Gastrocnemius medialis (tissue), 4 donors: Measurements from ENCODE around the gene CLEC4C. TPM values are rescaled to one million over a fixed set of nuclear protein-coding genes. Genes with fewer than 3 reads are reported as not detected.
"Not testable (repeated sequence)": the region's sequence is repeated elsewhere in the genome, so short reads cannot be mapped to it uniquely, and the experiment has no call there.

Source experiments
- ATAC-seq, 2 donors: fragments of 150-250 bp; one replicate each; pipeline ENCODE4 v1.9.1; 2016
- DNase-seq, 2 donors: peaks; one replicate each; pipeline ENCODE4 v3.0.0-alpha.2; 2019
- H3K27ac ChIP-seq, 4 donors: fragments of 200-600 bp; sonication (generic); 1 replicate in 1 of 4; 2 replicates in 3 of 4; pipeline ENCODE4 v1.5.1; 2016 to 2018; ENCODE audit warnings: mild to moderate bottlenecking in 2 of 4, moderate library complexity in 1 of 4
- H3K27me3 ChIP-seq, 3 donors: fragments of 200-600 bp; sonication (generic) in 2 of 3; 1 replicate in 1 of 3; 2 replicates in 2 of 3; pipeline versions ENCODE4 v1.5.1 to v1.6.0; 2016 to 2019; ENCODE audit warnings: mild to moderate bottlenecking in 1 of 3, moderate library complexity in 1 of 3
- H3K36me3 ChIP-seq, 2 donors: fragments of 200-600 bp; sonication (generic) in 1 of 2; one replicate each; pipeline ENCODE4 v1.5.1; 2017 to 2018
- H3K4me1 ChIP-seq, 2 donors: fragments of 200-600 bp; sonication (generic) in 1 of 2; one replicate each; pipeline ENCODE4 v1.5.1; 2016 to 2017; ENCODE audit warnings: mild to moderate bottlenecking in 2 of 2
- H3K4me3 ChIP-seq, 4 donors: fragments of 200-600 bp; sonication (generic) in 3 of 4; 1 replicate in 1 of 4; 2 replicates in 3 of 4; pipeline ENCODE4 v1.5.1; 2016 to 2019; ENCODE audit warnings: mild to moderate bottlenecking in 2 of 4
- H3K9me3 ChIP-seq, 3 donors: fragments of 200-600 bp; sonication (generic) in 2 of 3; 1 replicate in 1 of 3; 2 replicates in 2 of 3; pipeline ENCODE4 v1.5.1; 2016 to 2019
- POLR2A ChIP-seq, 2 donors: fragments of 450-650 bp; IDR thresholded peaks; one replicate each; pipeline ENCODE4 v1.6.1; 2017; ENCODE audit warnings: antibody characterized with exemption in 2 of 2, mild to moderate bottlenecking in 2 of 2, moderate library complexity in 2 of 2
- in situ Hi-C, 4 donors: fragments of 200-750 bp; cut with MboI; loops; one replicate each; pipeline versions ENCODE4 v1.15.0 to v1.8.0; 2017; ENCODE audit warnings: low sequenced_read_pairs in 4 of 4
- intact Hi-C: fragments of 100-400 bp; cut with DNase I; formaldehyde crosslinking; loops from one replicate; pipeline ENCODE4 v1.15.1; 2023; ENCODE audit warnings: low total_unique reads
- total RNA-seq, 4 donors: library from RNA; depleted of rRNA; stranded (reverse); fragments of >200 nt; gene quantifications; one replicate each; pipeline versions ENCODE4 v1.1.0 to v1.2.3, GENCODE V29; 2016
- TF ChIP-seq, protein P1 (sequence below), 5 experiments: fragments of 450-650 bp in 3 of 5; fragments of 200-600 bp in 2 of 5; sonication (generic) in 2 of 5; IDR thresholded peaks in 4 of 5; conservative IDR thresholded peaks in 1 of 5; 1 replicate in 4 of 5; 2 replicates in 1 of 5; pipeline ENCODE4 v1.5.1; 2016 to 2019; ENCODE audit warnings: antibody characterized with exemption in 5 of 5, mild to moderate bottlenecking in 3 of 5, moderate library complexity in 3 of 5

Gene CLEC4C
- total RNA-seq, 4 donors from 2014 or later = not detected

DNA sequence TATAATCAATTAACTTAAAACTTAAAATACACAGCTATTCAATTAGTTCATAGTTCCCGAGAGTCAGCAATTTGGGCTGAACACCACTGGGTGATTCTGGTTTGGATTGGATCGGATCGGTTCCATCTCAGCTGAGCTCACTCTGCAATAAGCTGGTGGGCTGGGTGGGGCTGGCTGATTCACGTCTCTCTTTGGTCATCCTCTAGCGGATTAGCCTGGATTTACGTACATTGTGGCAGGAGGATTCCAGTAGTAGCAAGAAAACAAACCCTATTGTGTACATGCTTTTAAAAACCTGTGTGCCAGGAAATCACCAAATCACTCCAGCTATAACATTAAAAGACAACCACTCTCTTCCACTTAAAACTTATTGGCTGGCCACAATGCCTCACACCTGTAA is 3.2 kb upstream of the CLEC4C start:
- H3K4me3 ChIP-seq = no peak overlapping the region
- no peaks in the 10 kb centered on the region for H3K36me3 ChIP-seq
- ATAC-seq = no peak
- intact Hi-C loops (no loop called here), in situ Hi-C loops (no loop called here)
- no peak for DNase-seq
- TF ChIP-seq, protein P1, sequence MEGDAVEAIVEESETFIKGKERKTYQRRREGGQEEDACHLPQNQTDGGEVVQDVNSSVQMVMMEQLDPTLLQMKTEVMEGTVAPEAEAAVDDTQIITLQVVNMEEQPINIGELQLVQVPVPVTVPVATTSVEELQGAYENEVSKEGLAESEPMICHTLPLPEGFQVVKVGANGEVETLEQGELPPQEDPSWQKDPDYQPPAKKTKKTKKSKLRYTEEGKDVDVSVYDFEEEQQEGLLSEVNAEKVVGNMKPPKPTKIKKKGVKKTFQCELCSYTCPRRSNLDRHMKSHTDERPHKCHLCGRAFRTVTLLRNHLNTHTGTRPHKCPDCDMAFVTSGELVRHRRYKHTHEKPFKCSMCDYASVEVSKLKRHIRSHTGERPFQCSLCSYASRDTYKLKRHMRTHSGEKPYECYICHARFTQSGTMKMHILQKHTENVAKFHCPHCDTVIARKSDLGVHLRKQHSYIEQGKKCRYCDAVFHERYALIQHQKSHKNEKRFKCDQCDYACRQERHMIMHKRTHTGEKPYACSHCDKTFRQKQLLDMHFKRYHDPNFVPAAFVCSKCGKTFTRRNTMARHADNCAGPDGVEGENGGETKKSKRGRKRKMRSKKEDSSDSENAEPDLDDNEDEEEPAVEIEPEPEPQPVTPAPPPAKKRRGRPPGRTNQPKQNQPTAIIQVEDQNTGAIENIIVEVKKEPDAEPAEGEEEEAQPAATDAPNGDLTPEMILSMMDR (IDR thresholded peaks at IDR 0.05 in 4 of 5, conservative IDR thresholded peaks at IDR 0.05 in 1 of 5) = no peak
- no peak for TF ChIP-seq POLR2A (IDR thresholded peaks at IDR 0.05)
- H3K4me1 ChIP-seq = no peaks in the 10 kb centered on the region
- H3K27ac ChIP-seq = no peak overlapping the region
- no peaks in the 10 kb centered on the region for H3K9me3 ChIP-seq
- no peaks in the 10 kb centered on the region for H3K27me3 ChIP-seq

DNA sequence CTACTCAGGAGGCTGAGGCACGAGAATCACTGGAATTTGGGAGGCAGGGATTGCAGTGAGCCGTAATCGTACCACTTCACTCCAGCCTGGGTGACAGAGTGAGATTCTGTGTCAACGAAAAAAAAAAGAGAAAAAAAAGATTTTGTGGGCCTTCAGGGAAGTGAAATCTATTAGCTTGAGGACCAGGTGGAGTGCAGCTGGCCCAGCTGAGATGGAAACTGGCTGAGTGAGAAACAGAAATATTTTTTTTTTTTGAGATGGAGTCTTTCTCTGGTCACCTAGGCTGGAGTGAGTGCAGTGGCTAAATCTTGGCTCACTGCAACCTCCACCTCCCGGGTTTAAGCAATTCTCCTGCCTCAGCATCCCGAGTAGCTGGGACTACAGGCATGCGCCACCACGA is 2.3 kb upstream of the CLEC4C start:
- no peaks in the 10 kb centered on the region for H3K4me1 ChIP-seq
- in situ Hi-C loops (no loop called here), intact Hi-C loops (no loop called here)
- no peaks in the 10 kb centered on the region for H3K27me3 ChIP-seq
- H3K4me3 ChIP-seq = no peak overlapping the region
- no peaks in the 10 kb centered on the region for H3K9me3 ChIP-seq
- TF ChIP-seq, protein P1 (IDR thresholded peaks at IDR 0.05 in 4 of 5, conservative IDR thresholded peaks at IDR 0.05 in 1 of 5) = no peak
- TF ChIP-seq POLR2A (IDR thresholded peaks at IDR 0.05) = no peak
- no peak overlapping the region for H3K27ac ChIP-seq
- DNase-seq = no peak
- ATAC-seq = no peak
- H3K36me3 ChIP-seq = no peaks in the 10 kb centered on the region

- in situ Hi-C loops (no loop called here), intact Hi-C loops (no loop called here)
- Histone ChIP-seq H3K27me3 (no peaks in the 10 kb centered on the region), H3K4me3 (no peak overlapping the region), H3K4me1 (no peaks in the 10 kb centered on the region), H3K27ac (no peak overlapping the region), H3K36me3 (no peaks in the 10 kb centered on the region), H3K9me3 (no peaks in the 10 kb centered on the region)
- DNase-seq (no peak), ATAC-seq (no peak)
- TF ChIP-seq, protein P1 (IDR thresholded peaks at IDR 0.05 in 4 of 5, conservative IDR thresholded peaks at IDR 0.05 in 1 of 5) = no peak
- no peak for TF ChIP-seq POLR2A (IDR thresholded peaks at IDR 0.05)
Measured at GRCh38 chr12:7748852-7749251, 1.7 kb upstream of the CLEC4C start.

DNA sequence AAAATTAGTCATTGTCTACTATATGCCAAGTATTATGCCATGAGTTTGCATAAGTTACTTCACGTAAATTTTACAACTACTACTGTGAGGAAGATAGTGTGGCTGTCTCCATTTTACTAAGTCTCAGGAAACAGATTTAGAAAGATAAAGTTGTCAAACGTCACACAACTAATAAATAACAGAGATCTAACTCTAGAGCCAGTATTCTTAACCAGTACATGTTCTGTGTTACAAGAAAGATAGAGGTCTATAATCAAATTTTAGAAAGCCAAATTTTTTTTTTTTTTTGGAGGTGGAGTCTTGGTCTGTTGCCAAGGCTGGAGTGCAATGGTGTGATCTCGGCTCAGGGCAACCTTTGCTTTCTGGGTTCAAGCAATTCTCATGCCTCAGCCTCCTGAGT is 14.2 kb downstream of the CLEC4C start:
- in situ Hi-C loops (no loop called here), intact Hi-C loops (no loop called here)
- no peaks in the 10 kb centered on the region for H3K36me3 ChIP-seq
- TF ChIP-seq, protein P1 (IDR thresholded peaks at IDR 0.05 in 4 of 5, conservative IDR thresholded peaks at IDR 0.05 in 1 of 5) = no peak
- no peak for TF ChIP-seq POLR2A (IDR thresholded peaks at IDR 0.05)
- no peak for ATAC-seq
- no peak overlapping the region for H3K27ac ChIP-seq
- DNase-seq = no peak
- no peaks in the 10 kb centered on the region for H3K4me1 ChIP-seq
- H3K4me3 ChIP-seq = no peak overlapping the region
- H3K27me3 ChIP-seq = no peaks in the 10 kb centered on the region
- H3K9me3 ChIP-seq = no peaks in the 10 kb centered on the region

DNA sequence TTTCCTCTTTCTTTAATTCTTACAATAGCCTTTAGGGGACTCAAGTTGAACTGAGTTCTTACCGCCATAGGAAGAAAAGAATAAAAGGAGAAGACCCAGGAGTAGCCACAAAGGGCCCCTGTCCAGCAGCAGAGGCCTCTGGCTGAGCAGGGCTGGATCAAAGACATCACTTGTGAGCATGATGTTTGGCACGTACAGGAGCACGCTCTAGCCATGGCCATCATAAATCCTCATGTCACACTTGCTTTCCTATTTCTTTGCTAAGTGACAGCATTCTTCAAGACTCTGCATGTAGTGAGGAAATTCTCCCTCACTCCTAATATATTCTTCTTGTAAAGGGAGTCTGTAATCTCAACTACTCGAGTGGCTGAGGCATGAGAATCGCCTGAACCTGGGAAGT is 15.7 kb downstream of the CLEC4C start:
- Histone ChIP-seq H3K36me3 (no peaks in the 10 kb centered on the region), H3K9me3 (no peaks in the 10 kb centered on the region), H3K4me3 (no peak overlapping the region), H3K27ac (no peak overlapping the region), H3K27me3 (no peaks in the 10 kb centered on the region), H3K4me1 (no peaks in the 10 kb centered on the region)
- in situ Hi-C loops (no loop called here), intact Hi-C loops (no loop called here)
- TF ChIP-seq, protein P1 (IDR thresholded peaks at IDR 0.05 in 4 of 5, conservative IDR thresholded peaks at IDR 0.05 in 1 of 5) = no peak
- TF ChIP-seq POLR2A (IDR thresholded peaks at IDR 0.05) = no peak
- DNase-seq (no peak), ATAC-seq (no peak)

DNA sequence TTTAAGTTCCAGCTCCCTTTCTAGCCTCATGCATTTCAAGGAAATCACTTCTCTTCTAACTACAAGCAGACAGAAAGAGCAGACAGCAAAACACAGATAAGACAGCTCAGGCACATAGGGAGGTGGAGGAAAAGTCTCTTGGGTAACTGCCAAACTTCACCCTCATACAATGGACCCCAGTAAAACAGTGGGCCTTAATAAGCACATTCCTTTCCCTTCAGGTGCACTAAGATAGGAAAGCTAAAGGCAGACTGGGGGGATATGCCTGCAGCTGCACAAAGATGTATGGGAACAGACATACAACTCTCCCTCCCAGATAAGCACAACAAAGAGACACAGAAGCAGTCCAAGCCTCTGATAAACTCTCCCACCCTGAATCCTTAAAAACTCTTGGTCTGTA is 16.2 kb downstream of the CLEC4C start:
- DNase-seq, H3K9me3 ChIP-seq, intact Hi-C loops, H3K4me1 ChIP-seq, in situ Hi-C loops, H3K27ac ChIP-seq, H3K4me3 ChIP-seq, H3K36me3 ChIP-seq, H3K27me3 ChIP-seq, ATAC-seq: not testable (repeated sequence)
